KG1 (cell line): ENCODE data around the gene ARMC7.

Source experiments
- DNase-seq: peaks from one replicate; lab custom pipeline; 2025; lab: John Stamatoyannopoulos, UW

The ARMC7 gene

DNA sequence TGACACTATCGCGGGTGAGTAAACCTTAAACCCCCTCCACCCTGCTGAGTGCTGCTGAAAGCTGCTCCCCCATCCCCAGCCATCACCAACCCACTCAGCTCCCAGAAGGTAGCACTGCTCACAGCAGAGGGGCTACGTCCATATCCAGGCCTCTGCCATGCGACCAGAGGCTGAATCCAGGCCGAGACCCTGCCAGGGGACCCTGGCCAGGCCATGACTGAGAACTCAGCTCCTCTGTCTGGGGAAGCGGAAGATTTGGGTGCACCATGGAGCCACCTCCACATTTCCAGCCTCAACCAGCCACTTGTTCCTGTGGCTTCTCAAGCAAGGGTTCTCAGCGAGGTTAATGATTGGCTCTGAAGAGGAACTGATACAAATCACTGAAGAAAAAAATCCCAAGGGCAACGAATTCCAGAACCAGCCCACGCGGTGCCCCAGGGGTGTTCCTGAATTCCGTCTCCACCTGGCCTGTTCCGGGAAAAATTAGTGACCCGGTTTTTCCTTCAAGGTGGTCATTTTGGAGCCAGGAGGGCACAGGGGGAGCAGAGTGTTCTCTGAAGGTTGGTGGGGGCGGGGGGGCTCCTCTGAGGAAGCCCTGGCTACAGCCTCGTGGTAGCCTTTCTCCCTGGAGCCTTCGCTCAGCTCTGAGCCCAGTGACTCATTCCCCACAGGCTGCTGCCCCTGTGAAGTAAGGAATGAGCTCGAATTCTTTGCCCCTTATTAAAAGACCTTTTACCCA is 31.3 kb upstream of the ARMC7 start:
- DNase-seq = no peak

DNA sequence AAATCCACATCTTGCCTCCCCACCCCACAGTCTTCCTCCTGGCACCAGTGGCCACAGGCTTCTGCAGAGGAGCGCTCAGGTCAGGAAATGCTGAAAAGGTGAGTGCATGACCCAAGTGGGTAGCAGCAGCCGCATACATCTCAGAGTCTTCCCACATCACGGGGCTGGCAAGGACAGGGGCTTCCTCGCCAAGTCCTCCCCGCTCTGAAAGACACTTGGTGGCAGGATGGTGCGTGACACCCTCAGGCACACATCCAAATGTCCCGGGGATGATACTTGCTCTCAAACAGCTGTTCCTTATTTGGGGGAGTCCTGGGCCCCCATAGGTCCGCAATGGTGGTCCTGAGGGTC is 30.8 kb upstream of the ARMC7 start:
- DNase-seq = no peak

DNA sequence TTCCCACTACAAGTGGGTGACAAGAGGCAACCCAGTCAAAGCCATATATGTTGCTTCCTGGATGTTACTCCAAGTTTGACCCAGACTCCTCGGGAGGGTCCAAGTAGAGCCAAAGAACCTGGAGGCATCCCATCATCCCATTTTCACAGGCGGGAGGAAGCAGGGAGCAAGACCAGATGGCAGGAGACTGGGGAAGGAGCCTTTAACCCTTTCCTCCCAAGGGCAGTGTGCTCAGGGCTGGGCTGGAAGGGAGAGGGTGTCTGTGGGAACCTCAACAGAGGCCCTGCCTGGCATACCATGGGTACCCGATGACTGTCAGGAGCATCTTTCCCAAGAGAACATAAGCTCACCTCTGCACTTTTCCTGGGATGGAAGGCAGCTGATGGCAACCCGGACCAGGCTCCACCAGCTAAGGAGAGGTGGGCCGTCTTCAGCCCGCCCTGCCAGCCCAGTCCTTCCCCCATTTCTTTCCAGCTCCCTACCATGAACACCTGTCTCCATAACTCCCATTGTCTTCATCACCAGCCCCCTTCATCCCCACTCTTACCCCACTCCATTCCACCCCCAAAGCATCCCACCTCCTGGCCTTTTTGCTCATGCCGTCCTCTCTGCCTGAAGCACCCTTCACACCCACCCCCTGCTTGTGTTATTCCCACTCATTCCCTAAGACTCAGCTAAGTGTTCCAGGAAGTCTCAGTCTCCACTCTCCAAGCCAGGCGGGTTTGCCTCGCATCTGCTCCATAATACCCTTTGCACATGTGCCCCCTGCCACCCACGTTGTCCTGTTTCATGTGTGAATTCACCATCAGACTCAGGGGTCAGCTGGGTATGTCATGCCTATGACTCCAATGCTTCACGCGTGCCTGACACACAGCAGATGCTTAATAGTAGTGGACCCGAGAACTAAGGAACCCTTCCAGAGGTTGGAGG is 27.9 kb upstream of the ARMC7 start:
- DNase-seq = no peak

DNA sequence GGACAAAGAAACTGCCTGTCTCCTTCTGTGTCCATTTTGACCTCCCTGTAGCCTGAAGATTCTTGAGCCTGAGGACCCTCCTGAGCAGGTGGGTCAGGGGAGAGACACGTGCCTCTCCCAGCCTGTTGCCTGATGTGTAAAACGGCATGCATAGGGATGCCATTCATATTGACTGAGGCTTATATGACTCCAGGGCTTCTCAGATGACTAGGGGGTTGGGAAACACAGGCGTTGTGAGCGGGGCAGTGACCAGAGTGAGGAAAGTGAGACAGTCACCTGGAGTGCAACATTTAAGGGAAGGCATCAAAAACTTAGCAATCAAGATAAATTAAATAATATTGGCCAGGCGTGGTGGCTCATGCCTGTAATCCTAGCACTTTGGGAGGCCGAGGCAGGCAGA is 27.1 kb upstream of the ARMC7 start:
- DNase-seq = no peak

DNA sequence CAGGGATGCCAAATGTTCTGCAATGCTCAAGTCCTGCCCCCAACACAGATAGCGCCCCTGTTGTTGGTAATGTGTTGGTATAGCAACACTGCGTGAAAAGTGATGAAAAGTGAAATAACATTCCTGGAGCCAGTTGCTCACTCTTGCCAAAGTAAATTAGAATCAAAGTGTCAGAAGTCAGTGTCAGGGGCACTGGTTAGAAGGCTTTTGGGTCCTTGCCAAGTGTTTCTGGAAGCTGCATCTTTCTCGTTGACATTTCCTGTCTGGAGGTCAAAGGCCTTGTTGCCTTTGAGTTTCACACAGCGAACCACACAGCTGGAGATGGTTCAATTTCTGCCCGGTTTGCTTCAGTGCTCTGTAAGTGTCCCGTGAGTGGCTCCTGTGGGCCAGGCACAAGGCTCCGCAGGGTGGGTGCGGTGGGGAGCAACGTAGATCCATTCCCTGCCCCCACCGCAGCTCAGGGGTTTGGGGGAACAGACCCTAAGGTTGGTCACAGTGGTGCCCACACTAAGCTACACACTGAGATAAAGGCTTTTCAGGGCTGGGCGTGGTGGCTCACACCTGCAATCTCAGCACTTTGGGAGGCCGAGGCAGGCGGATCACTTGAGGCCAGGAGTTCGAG is 25.6 kb upstream of the ARMC7 start:
- DNase-seq = no peak

DNA sequence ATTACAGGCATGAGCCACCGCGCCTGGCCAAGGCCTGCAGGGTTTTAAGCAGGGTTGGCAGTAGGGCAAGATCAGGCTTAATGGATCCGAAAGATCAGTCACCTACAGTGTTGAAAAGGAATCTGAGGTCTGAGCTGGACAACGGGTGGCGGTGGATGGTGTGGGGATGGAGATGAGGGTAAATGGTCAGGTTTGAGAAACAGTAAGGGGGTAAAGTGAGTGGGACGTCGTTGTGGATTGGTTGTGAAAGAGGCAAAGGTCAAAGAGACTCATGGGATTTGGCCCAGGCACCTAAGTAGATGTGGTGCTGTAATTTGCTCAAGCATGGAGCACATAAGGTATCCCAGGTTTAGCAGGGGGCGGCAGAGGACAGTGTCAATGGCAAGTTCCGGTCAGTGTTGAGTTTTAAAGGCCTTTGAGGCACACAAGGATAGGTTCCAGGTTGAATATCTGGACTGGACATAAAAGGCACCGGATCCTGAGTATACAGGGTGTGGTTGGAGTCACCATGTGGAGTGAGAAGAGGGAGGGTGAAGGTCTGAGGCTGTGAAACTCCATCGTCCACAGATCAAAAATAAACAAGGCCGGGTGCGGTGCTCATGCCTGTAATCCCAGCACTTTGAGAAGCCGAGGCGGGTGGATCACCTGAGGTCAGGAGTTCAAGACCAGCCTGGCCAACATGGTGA is 23.1 kb upstream of the ARMC7 start:
- no peak for DNase-seq

DNA sequence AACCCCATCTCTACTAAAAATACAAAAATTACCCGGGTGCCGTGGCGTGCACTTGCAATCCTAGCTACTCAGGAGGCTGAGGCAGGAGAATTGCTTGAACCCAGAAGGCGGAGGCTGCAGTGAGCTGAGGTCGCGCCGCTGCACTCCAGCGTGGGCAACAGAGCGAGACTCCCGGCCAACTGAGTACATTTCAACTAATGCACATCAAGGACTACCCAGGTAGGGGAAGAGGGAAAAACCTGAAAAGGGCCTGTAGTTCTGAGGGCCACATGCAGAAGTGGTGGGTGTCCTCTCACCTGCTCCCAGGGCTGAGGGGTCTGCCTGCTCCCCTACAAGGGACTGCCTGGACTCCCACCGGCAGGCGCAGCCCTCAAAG is 22.6 kb upstream of the ARMC7 start:
- no peak for DNase-seq

DNA sequence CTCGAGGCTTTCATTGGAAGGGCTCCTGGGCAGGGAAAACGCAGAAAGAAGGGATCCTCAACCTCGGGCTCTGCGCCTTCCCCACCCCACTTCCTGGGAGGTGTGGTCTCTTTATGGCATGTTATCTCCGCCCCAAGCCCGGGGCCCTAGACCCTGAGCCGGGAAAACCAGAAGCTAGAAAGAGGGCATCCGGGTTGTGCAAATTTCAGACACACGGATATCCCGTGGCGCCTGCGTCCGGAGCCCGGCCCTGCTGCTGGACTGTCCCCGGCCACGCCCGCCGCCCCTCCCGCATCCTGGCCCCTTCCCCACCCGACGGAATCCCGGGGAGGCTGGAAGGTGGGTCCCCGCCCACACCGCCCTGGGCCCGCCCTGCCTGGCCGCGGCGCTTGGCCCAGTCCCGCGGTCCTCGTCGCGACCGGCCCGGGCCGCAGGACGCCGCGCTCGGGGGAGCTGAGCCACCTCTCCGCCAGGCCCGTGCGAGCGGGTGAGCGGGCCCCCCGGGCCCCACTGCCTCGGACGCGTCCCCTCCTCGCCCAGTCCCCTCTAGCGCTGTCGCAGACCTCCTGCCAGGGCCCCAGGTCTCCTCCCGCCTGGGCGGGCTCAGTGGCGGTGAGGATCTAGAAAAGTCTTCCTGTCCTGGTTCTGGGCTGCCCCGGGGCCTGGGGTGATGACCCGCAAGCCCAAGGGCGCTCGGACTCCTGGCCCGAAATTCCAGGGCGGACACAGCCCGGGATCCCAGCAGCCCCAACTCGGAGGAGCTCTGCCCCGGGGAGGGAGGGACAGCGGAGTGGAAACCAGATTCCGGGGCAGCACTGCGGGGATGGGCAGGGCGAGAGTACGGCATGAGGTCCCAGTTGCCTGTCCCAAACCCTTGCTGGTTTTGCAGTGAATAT is 22.0 kb upstream of the ARMC7 start, which contains the start of gene SLC16A5:
SLC16A5 (plus strand) TSS at position 397 of the 896 bp plus-strand sequence. CDS start 5,683 bp downstream, outside the sequence.
- DNase-seq = no peak

DNA sequence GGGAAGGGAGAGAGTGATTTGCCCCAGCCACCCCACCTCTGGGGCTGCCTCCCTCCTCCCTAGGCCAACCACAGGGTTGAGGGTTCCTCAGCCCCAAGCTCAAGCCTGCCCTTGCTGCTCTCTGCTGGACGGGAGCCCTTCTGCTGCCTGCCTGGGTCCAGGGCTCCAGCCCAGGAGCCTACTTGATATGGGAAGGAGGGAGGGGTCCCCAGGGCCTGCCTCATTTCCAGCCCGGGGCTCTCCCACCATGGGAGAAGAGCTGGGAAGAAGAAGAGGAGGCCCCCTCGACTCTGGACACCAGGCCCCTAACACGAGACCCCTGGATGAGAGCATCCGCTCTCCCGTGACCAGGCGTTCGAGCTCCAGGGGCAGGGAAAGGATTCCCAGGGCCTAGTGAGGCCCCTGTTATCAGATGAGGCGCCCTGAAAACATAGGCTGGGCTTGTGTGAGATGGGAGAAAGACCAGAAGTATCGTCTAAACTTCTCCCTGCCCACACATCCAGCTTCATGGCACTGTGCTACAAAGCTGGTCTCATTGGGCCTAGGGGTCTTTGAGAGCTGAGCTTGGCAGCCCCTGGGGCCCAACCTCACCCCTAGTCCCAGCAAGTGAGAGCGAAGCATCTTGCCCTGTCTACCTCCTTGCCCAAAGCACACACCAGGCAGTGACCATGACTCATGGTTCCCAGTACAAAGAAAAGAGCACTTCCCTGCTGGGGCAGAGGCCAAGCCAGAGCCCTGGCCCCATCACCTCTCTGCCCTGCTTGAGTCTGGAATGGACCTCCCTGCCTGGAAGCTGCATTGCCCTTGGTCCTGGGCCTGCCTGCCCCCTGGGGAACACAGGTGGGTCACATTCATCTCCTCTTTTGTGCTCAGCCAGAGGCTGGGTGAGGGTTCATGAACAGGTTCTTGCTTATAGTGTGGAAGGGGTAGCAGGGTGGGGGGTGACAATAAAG is 21.0 kb upstream of the ARMC7 start:
- no peak for DNase-seq

DNA sequence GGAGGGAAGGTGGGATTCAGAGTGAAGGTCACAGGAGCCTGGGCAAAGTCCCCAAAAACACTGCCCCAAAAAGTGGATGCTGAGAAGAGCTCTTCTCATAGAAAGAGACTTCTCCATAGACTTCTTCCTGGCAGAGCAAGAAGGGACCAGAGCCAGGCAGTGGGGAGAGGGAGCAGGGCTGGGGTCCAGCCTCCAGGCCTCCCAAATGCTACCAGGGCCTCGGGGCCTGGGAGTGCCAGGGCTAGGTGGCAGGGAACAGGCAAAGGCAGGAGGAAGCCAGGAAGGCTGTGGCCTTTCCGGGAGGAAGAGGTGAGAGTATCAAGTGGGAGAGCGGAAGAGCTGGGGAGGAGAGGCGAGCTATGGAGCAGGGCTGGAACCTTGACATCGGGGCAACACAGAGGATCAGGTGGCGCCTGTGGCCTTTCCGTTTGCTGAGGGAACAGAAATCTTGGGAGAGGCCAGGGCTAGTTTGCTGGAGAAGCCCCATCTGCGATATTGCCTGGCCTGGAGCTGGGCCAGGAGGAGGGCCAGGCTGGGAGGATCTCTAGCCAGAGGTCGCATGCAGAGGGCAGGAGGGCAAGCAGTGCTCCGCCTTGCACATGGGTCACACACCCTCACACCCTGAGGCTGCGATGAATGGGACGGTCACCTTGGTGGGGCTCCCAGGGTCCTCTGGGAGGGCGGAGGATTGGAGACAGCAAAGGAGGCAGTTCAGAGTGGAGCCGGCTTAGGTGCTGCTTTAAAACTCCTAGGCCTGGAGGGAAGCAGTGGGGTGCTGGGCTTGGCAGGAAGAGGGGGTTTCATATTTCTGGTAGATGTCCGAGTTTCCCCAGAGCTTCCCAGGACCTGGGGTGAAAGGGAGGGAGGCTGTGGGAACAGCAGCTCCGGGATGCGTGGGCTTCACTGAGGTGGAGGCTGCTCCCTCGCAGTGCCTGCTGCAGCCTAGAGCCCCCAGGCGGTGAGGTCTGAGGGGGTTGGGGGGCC is 18.6 kb upstream of the ARMC7 start:
- DNase-seq = no peak

DNA sequence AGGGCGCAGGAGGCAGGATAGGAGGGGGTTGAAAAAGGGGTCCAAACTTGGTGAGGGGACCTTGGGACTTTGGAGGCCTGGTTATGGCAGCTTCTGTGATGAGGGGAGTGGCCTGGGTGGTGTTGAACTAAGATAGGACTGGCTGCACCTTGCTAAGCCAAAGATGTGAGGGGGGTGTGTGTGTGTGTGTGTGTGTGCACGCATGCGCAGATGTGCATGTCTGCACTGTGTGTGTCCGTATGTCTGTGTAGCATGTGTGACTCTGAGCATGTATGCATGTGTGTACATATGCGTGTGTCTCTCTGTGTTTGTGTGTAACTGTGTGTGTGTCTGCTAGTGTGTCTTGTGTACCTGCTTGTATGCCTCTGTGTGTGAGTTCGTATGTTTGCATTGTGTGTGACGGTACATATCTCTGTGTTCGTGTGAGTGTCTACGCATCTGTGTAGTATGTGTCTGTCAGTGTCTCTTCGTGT is 17.9 kb upstream of the ARMC7 start:
- DNase-seq = no peak

DNA sequence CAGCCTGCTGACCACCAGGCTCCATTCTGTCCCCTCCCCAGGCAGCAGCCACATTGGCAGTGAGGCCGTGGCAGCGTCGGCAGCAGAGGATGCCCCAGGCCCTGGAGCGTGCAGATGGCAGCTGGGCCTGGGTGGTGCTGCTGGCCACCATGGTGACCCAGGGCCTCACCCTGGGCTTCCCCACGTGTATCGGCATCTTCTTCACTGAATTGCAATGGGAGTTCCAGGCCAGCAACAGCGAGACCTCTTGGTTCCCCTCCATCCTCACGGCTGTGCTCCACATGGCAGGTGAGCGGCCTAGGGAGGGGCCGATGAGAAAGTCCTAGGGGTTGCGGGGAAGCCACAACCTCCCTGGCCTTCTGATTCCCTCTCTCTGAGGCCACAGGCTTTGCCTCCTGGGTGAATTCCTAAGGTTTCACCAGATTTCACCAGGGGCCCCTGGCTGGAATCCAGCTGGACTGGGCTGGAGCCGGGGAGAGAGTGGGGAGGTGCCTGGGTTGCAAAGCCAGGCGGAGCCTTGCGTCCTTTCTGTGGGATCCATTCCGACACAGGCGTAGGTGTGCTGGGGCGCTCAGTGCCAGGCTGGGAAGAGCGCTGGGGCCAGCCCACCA is 16.1 kb upstream of the ARMC7 start:
- no peak for DNase-seq

DNA sequence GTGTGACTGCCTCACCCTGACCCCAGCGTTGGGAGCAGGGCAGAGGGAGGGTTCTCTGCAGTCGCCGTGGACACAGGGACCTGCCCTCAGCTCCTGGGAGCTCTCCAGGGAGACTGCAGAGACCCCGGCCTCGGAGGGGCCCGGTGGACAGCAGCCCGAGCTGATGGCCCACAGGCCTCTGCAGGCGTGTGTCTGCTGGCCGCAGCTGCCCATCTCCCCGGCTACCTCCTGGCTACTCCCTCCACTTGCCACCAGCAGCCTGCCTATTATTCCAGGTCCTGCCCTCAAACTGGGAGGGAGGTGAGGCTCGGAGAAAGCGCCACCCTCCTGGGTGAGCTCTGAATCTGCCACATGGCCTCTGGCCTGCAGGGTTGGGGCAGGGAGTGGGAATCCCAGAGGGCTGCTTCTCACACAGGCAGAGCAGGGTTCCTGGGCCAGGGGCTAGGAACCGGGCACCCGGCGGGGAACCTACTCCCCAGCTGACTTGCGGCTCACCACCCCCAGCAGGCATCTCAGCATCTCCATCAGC is 14.8 kb upstream of the ARMC7 start:
- no peak for DNase-seq

DNA sequence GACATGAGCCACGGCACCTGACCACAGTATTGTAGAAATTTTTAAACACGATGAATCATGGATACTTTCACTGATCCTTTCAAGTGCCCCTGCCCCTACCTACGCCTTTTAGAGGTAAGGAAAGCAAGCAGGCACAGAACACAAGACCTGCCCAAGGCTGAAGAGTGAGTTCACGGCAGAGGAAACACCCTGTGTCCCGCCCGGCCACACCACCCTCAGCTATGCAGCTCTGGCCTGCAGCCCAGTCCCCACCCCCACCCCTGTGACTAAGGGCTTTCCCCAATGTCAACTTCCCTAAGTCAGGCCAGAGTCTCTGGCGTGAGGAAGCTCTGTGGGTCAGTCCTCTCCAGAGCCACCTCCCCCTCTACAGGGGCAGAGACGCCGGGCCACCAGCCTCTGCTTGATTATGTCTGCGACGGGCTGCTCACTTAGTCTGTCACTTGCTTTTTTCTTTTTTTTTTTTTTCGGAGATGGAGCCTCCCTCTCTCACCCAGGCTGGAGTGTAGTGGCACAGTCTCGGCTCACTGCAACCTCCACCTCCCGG is 13.6 kb upstream of the ARMC7 start:
- peak; percentile 27 for DNase-seq

DNA sequence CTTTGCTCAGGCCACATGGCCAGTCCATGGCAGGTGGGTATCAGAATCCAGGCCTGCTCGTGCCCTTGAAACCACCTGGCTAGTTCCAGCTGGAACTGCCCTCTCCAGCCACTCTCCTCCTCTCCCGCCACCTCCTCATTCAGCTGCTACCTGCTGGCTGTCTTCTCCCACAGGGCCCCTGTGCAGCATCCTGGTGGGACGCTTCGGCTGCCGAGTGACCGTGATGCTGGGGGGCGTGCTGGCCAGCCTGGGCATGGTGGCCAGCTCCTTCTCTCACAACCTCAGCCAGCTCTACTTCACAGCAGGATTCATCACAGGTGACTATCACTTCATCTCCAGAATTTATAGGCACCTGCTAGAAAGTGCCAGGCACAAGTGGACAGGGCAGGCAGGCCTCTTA is 11.9 kb upstream of the ARMC7 start:
- no peak for DNase-seq

DNA sequence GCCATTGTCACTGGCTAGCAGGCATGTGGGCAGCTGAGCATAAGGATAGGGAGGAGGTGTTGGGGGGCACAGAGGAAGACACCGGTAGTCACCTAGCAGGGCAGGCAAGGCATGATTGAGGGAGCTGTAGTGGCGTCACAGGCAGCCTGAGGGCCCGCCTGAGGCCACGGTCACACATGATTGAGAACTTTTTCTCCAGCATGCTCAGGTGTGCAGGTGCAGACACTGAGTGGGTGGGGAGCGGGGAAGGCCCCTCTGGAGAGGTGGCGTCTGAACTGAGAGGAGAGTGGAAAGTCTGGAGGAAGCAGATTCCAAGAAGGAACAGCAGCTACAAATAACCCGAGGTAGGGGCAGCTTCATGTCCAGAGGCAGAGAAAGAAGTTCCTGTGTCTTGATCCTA is 10.9 kb upstream of the ARMC7 start:
- no peak for DNase-seq

DNA sequence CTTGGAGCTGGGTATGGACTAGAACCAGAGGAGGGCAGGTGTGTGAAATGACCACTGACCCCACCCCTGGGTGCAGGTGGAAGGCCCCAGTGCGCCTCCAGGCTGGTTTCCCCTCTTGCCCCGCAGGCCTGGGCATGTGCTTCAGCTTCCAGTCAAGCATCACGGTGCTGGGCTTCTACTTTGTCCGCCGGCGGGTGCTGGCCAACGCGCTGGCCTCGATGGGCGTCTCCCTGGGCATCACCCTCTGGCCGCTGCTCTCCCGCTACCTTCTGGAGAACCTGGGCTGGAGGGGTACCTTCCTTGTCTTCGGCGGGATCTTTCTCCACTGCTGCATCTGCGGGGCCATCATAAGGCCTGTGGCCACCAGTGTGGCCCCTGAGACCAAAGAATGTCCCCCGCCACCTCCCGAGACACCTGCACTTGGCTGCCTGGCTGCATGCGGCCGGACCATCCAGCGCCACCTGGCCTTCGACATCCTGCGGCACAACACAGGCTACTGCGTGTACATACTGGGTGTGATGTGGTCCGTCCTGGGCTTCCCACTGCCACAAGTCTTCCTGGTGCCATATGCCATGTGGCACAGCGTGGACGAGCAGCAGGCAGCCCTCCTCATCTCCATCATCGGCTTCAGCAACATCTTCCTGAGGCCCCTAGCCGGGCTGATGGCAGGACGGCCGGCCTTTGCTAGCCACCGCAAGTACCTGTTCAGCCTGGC is 9.7 kb upstream of the ARMC7 start:
- no peak for DNase-seq
